Measurements from ENCODE around the gene CSDE1.

CSDE1 gene

GRCh38 chr1:114700036-114700600, 57.7 kb downstream of the CSDE1 start:
- Histone ChIP-seq H2BK120ac (ENCODE audit: low read depth, low read length) (no peak overlapping the region), H3K36me3 (ENCODE audit: control insufficient read depth, insufficient read depth, low read length) (no peaks in the 10 kb centered on the region), H3K27me3 (ENCODE audit: insufficient read depth, low read length, poor library complexity) (no peaks in the 10 kb centered on the region), H4K8ac (ENCODE audit: low read depth, low read length) (no peak overlapping the region), H3K4ac (ENCODE audit: low read depth, low read length) (no peak overlapping the region), H3K9ac (ENCODE audit: low read length) (no peak overlapping the region), H3K79me2 (ENCODE audit: control insufficient read depth, insufficient read depth, low read length) (no peaks in the 10 kb centered on the region), H2AK5ac (ENCODE audit: low read length) (no peak overlapping the region), H3K23ac (ENCODE audit: low read length) (no peak overlapping the region), H3K18ac (ENCODE audit: low read length) (no peak overlapping the region), H3K4me2 (ENCODE audit: low read length) (no peak overlapping the region), H2BK5ac (ENCODE audit: low read length) (no peak overlapping the region), H3K27ac (ENCODE audit: low read depth, low read length) (no peak overlapping the region), H3K4me3 (ENCODE audit: low read length) (no peak overlapping the region), H2BK15ac (replicated peaks; ENCODE audit: low read depth) (no peak overlapping the region), H3K79me1 (ENCODE audit: low read length) (no peaks in the 10 kb centered on the region), H3K4me1 (ENCODE audit: control insufficient read depth, low read depth, low read length) (peaks cover 2% of the 10 kb centered on the region), H3K56ac (ENCODE audit: low read length) (no peak overlapping the region), H4K5ac (ENCODE audit: low read length) (no peak overlapping the region)
- WGBS (ENCODE audit: extremely low coverage, insufficient coverage, low lambda C conversion rate) = no CpG with 5 or more reads among the region's 4 CpGs
- no peak for DNase-seq

DNA sequence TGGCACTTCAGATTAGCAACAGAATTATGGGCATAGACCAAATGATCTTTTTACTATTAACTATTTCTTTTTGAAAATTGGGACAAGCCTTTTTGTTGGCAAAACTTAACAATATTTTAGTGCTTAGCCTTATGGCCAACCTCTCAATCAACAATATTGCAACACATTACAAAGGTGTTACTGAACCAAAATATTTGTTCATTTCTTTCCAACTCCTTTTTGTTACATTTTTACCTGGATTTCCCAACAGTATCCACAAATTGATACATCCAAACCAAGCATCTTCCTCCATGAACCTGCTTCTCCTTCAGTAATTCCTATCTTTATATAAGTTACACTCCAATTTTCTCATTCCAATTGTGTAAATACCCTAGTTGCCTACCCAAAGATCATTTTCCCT, 61.0 kb downstream of the CSDE1 start:
- Histone ChIP-seq H3K27ac (ENCODE audit: low read depth, low read length) (no peak overlapping the region), H2BK5ac (ENCODE audit: low read length) (no peak overlapping the region), H3K79me1 (ENCODE audit: low read length) (no peaks in the 10 kb centered on the region), H3K36me3 (ENCODE audit: control insufficient read depth, insufficient read depth, low read length) (no peaks in the 10 kb centered on the region), H3K23ac (ENCODE audit: low read length) (no peak overlapping the region), H2AK5ac (ENCODE audit: low read length) (no peak overlapping the region), H3K9ac (ENCODE audit: low read length) (no peak overlapping the region), H3K4me1 (ENCODE audit: control insufficient read depth, low read depth, low read length) (peaks cover 2% of the 10 kb centered on the region), H2BK15ac (replicated peaks; ENCODE audit: low read depth) (no peak overlapping the region), H3K4me2 (ENCODE audit: low read length) (no peak overlapping the region), H3K56ac (ENCODE audit: low read length) (no peak overlapping the region), H4K8ac (ENCODE audit: low read depth, low read length) (no peak overlapping the region), H4K5ac (ENCODE audit: low read length) (no peak overlapping the region), H3K4ac (ENCODE audit: low read depth, low read length) (no peak overlapping the region), H2BK120ac (ENCODE audit: low read depth, low read length) (no peak overlapping the region), H3K18ac (ENCODE audit: low read length) (no peak overlapping the region), H3K79me2 (ENCODE audit: control insufficient read depth, insufficient read depth, low read length) (no peaks in the 10 kb centered on the region), H3K27me3 (ENCODE audit: insufficient read depth, low read length, poor library complexity) (no peaks in the 10 kb centered on the region), H3K4me3 (ENCODE audit: low read length) (no peak overlapping the region)
- no peak for DNase-seq

GRCh38 chr1:114695430-114696058, 62.2 kb downstream of the CSDE1 start, which contains the start of gene AMPD1:
Gene AMPD1, minus strand, starts transcription at chr1:114695546. Its CDS starts 75 bp downstream, at chr1:114695471.
- no peak for DNase-seq
- Histone ChIP-seq H3K27ac (ENCODE audit: low read depth, low read length) (no peak within 1 kb of the TSS), H3K4me2 (ENCODE audit: low read length) (no peak within 1 kb of the TSS)

DNA sequence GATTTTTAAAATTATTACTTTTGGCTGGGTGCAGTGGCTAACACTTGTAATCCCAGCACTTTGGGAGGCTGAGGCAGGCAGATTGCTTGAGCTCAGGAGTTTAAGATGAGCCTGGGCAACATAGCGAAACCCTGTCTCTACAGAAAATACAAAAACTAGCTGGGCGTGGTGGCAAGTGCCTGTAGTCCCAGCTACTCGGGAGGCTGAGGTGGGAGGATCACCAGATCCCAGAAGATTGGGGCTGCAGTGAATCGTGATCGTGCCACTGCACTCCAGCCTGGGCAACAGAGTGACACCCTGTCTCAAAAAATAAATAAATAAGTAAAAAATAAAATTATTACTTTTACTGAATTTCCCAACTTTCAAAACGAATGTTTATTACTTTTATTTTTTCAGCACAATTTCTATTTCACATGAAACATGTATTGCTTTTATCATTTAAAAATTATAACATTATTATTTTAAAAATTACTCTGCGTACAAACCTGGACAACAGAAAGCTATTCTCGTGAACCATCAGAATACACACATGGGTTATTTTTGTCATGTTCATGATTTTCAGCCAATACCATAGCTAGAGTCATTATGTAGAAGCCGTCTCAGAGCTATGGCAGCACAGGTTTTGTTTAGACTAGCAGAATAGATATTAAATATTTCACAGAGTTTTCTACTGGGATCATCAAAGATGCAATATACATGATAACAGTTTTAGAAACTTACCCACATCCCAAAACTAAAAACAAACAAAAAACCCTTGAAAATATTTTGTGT, 63.1 kb downstream of the CSDE1 start:
- Histone ChIP-seq H2BK15ac (replicated peaks; ENCODE audit: low read depth) (no peak overlapping the region), H3K27ac (ENCODE audit: low read depth, low read length) (no peak overlapping the region), H2AK5ac (ENCODE audit: low read length) (no peak overlapping the region), H3K4ac (ENCODE audit: low read depth, low read length) (no peak overlapping the region), H4K5ac (ENCODE audit: low read length) (no peak overlapping the region), H2BK5ac (ENCODE audit: low read length) (no peak overlapping the region), H3K79me2 (ENCODE audit: control insufficient read depth, insufficient read depth, low read length) (no peaks in the 10 kb centered on the region), H3K79me1 (ENCODE audit: low read length) (no peaks in the 10 kb centered on the region), H3K18ac (ENCODE audit: low read length) (no peak overlapping the region), H3K4me1 (ENCODE audit: control insufficient read depth, low read depth, low read length) (peaks cover 2% of the 10 kb centered on the region), H2BK120ac (ENCODE audit: low read depth, low read length) (no peak overlapping the region), H3K23ac (ENCODE audit: low read length) (no peak overlapping the region), H3K4me3 (ENCODE audit: low read length) (no peak overlapping the region), H3K56ac (ENCODE audit: low read length) (no peak overlapping the region), H3K4me2 (ENCODE audit: low read length) (no peak overlapping the region), H3K27me3 (ENCODE audit: insufficient read depth, low read length, poor library complexity) (no peaks in the 10 kb centered on the region), H4K8ac (ENCODE audit: low read depth, low read length) (no peak overlapping the region), H3K36me3 (ENCODE audit: control insufficient read depth, insufficient read depth, low read length) (no peaks in the 10 kb centered on the region), H3K9ac (ENCODE audit: low read length) (no peak overlapping the region)
- WGBS (ENCODE audit: extremely low coverage, insufficient coverage, low lambda C conversion rate) = 100% methylated on average over 1 of the region's 9 CpGs
- no peak for DNase-seq

More at GRCh38 chr1:114695430-114696058, 62.2 kb downstream of the CSDE1 start, which contains the start of gene AMPD1:
- Histone ChIP-seq H3K56ac (ENCODE audit: low read length) (no peak within 1 kb of the TSS), H3K18ac (ENCODE audit: low read length) (no peak within 1 kb of the TSS), H3K27me3 (ENCODE audit: insufficient read depth, low read length, poor library complexity) (no peaks in the 10 kb centered on the region), H2BK5ac (ENCODE audit: low read length) (no peak within 1 kb of the TSS), H3K79me1 (ENCODE audit: low read length) (no peaks in the 10 kb centered on the region), H3K4me3 (ENCODE audit: low read length) (no peak within 1 kb of the TSS), H3K4me1 (ENCODE audit: control insufficient read depth, low read depth, low read length) (peaks cover 2% of the 10 kb centered on the region), H2BK15ac (replicated peaks; ENCODE audit: low read depth) (no peak within 1 kb of the TSS), H3K23ac (ENCODE audit: low read length) (no peak within 1 kb of the TSS), H3K4ac (ENCODE audit: low read depth, low read length) (no peak within 1 kb of the TSS), H3K36me3 (ENCODE audit: control insufficient read depth, insufficient read depth, low read length) (no peaks in the 10 kb centered on the region), H3K9ac (ENCODE audit: low read length) (no peak within 1 kb of the TSS), H4K8ac (ENCODE audit: low read depth, low read length) (no peak within 1 kb of the TSS), H2BK120ac (ENCODE audit: low read depth, low read length) (no peak within 1 kb of the TSS), H3K79me2 (ENCODE audit: control insufficient read depth, insufficient read depth, low read length) (no peaks in the 10 kb centered on the region), H2AK5ac (ENCODE audit: low read length) (no peak within 1 kb of the TSS), H4K5ac (ENCODE audit: low read length) (no peak within 1 kb of the TSS)
- no CpG with 5 or more reads among the region's 6 CpGs for WGBS (ENCODE audit: extremely low coverage, insufficient coverage, low lambda C conversion rate)

DNA sequence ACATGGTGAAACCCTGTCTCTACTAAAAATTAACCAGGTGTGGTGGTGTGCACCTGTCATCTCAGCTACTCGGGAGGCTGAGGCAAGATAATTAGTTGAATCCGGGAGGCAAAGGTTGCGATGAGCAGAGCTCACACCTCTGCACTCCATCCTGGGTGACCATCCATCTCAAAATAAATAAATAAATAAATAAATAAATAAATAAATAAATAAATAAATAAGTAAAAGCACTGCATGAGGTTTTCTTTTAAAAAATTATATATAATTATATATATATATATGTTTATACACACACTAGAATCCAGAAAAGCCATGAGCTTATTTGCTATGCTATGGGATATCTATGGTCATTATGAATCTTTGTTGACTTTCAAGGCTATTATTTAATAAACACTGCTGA, 64.8 kb downstream of the CSDE1 start:
- Histone ChIP-seq H3K36me3 (ENCODE audit: control insufficient read depth, insufficient read depth, low read length) (no peaks in the 10 kb centered on the region), H3K18ac (ENCODE audit: low read length) (no peak overlapping the region), H2BK120ac (ENCODE audit: low read depth, low read length) (no peak overlapping the region), H2BK5ac (ENCODE audit: low read length) (no peak overlapping the region), H4K8ac (ENCODE audit: low read depth, low read length) (no peak overlapping the region), H3K79me2 (ENCODE audit: control insufficient read depth, insufficient read depth, low read length) (no peaks in the 10 kb centered on the region), H2BK15ac (replicated peaks; ENCODE audit: low read depth) (no peak overlapping the region), H3K79me1 (ENCODE audit: low read length) (no peaks in the 10 kb centered on the region), H3K27ac (ENCODE audit: low read depth, low read length) (no peak overlapping the region), H3K9ac (ENCODE audit: low read length) (no peak overlapping the region), H3K4me3 (ENCODE audit: low read length) (no peak overlapping the region), H3K4ac (ENCODE audit: low read depth, low read length) (no peak overlapping the region), H3K23ac (ENCODE audit: low read length) (no peak overlapping the region), H3K4me1 (ENCODE audit: control insufficient read depth, low read depth, low read length) (peaks cover 2% of the 10 kb centered on the region), H3K27me3 (ENCODE audit: insufficient read depth, low read length, poor library complexity) (no peaks in the 10 kb centered on the region), H3K56ac (ENCODE audit: low read length) (no peak overlapping the region), H3K4me2 (ENCODE audit: low read length) (no peak overlapping the region), H2AK5ac (ENCODE audit: low read length) (no peak overlapping the region), H4K5ac (ENCODE audit: low read length) (no peak overlapping the region)
- no peak for DNase-seq
- no CpG with 5 or more reads among the region's 3 CpGs for WGBS (ENCODE audit: extremely low coverage, insufficient coverage, low lambda C conversion rate)
